Activated naive CD4-positive, alpha-beta T cell treated with anti-CD3 and anti-CD28 coated beads, Interleukin-2, amount 50 U/mL, for 72 hours (primary cell): Measurements from ENCODE around the gene TBC1D4. TPM values are rescaled to one million over a fixed set of nuclear protein-coding genes. Genes with fewer than 3 reads are reported as not detected.
A peak's percentile ranks its signal among the peaks of the same experiment; 100 is the strongest.

Source experiments
- ATAC-seq, 2 donors: fragments of 150-1000 bp; cut with Tn5 transposase; 2 replicates each; pipeline ENCODE4 v1.10.0; 2021; ENCODE audit warnings: mild to moderate bottlenecking in 2 of 2, moderate library complexity in 2 of 2
- DNase-seq, 2 donors: peaks; one replicate each; pipeline ENCODE4 v3.0.0; 2021 to 2022; ENCODE audit warnings: low spot score in 2 of 2
- H3K27ac Mint-ChIP-seq, 2 donors: one replicate each; pipeline ENCODE4 v1.8.0; 2022; ENCODE audit warnings: mild to moderate bottlenecking in 2 of 2, mixed read lengths in 2 of 2
- H3K36me3 Mint-ChIP-seq, 2 donors: one replicate each; pipeline ENCODE4 v1.8.0; 2022; ENCODE audit warnings: mixed read lengths in 2 of 2
- H3K9me3 Mint-ChIP-seq, 2 donors: one replicate each; pipeline ENCODE4 v1.8.0; 2022; ENCODE audit warnings: mixed read lengths in 2 of 2
- total RNA-seq, 2 donors: library from RNA; stranded (reverse); gene quantifications; one replicate each; pipeline ENCODE4 v1.2.3, GENCODE V29; 2022

The TBC1D4 gene, protein sequence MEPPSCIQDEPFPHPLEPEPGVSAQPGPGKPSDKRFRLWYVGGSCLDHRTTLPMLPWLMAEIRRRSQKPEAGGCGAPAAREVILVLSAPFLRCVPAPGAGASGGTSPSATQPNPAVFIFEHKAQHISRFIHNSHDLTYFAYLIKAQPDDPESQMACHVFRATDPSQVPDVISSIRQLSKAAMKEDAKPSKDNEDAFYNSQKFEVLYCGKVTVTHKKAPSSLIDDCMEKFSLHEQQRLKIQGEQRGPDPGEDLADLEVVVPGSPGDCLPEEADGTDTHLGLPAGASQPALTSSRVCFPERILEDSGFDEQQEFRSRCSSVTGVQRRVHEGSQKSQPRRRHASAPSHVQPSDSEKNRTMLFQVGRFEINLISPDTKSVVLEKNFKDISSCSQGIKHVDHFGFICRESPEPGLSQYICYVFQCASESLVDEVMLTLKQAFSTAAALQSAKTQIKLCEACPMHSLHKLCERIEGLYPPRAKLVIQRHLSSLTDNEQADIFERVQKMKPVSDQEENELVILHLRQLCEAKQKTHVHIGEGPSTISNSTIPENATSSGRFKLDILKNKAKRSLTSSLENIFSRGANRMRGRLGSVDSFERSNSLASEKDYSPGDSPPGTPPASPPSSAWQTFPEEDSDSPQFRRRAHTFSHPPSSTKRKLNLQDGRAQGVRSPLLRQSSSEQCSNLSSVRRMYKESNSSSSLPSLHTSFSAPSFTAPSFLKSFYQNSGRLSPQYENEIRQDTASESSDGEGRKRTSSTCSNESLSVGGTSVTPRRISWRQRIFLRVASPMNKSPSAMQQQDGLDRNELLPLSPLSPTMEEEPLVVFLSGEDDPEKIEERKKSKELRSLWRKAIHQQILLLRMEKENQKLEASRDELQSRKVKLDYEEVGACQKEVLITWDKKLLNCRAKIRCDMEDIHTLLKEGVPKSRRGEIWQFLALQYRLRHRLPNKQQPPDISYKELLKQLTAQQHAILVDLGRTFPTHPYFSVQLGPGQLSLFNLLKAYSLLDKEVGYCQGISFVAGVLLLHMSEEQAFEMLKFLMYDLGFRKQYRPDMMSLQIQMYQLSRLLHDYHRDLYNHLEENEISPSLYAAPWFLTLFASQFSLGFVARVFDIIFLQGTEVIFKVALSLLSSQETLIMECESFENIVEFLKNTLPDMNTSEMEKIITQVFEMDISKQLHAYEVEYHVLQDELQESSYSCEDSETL (N-terminal part only)
- total RNA-seq: 10 to 100 TPM; 29.6 to 30.5 TPM

DNA sequence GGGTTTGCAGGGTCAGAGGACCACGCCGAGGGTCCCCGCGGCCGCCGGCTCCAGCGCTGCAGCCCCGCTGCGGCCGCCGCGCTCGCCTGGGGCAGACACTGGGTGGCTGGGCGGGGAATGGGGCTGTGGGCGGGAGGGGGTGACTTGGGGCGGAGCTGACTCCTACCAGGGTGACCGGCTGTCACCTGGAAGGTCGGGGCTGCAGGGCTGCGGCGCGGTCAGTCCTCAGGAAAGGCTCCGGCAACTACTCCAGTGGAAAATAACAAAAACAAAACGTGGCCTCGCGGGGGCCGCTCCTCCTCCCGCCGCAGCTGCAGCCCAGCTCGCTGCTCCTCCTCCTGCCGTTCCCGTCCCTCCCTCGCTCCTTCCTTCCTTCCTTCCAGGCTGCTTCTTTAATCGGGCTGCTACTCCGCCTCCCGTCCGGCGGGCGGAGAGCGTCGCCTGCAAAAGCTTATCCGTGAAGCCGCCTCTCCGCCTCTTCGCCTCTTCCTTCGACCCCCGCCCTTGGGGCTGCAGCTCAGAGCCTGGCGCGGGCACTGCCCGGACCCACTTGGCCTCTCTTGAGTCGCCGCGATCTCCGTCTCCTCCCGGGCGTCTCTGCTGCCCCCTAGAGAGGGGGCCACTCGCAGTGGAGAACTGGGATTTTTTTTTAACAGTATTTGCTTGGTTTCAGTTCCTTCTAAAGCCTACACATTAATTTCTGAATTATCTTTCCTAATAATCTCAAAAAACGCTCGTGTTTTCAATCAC, at the start of gene TBC1D4:
TSS of gene TBC1D4 (minus strand) at position 100 of the 750 bp plus-strand sequence. CDS start 402 bp downstream, outside the sequence.
- Mint-ChIP-seq H3K36me3 (no peaks in the 10 kb centered on the region), H3K27ac (peak within 1 kb of the TSS in 1 of 2 donors; percentile 13), H3K9me3 (no peaks in the 10 kb centered on the region)
- ATAC-seq (peak; percentile 77 to 83), DNase-seq (peak; percentile 65)

DNA sequence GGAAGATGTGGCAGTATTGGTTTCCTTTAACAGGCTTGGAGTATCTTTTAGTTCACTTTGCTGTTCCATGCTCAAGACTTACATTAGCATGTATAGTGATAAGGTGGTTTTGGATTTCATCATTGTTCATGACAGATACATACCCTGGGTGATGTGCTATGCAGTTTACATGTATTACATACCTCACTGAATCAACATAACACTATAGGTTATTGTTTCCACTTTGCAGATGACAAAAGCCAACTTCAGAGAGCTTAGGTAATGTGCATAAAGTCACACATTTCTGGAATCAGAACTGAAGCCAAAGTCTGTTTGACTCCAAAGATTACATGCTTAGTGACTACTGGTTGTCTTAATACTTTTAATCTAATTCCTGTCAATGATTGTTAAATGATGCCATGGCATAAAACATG, 48.6 kb upstream of the TBC1D4 start:
- Mint-ChIP-seq H3K27ac (no peak overlapping the region), H3K36me3 (peaks cover 13 to 50% of the 10 kb centered on the region in 2 donors), H3K9me3 (peaks cover 0 to under 1% of the 10 kb centered on the region in 2 donors)
- no peak for DNase-seq
- ATAC-seq: peak; percentile 80 to 95

DNA sequence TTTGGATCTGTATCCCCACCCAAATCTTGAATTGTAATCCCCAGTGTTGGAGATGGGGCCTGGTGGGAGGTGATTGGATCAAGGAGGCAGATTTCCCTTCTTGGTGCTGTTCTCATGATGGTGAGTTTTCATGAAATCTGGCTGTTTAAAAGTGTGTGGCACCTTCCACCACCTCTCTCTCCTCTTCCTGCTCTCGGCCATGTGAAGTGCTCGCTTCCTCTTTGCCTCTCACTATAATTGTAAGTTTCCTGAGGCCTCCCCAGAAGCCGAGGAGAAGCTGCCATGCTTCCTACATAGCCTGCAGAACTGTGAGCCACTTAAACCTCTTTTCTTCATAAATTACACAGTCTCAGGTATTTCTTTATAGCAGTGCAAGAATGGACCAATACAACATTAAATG, 40.0 kb upstream of the TBC1D4 start:
- Mint-ChIP-seq H3K27ac (no peak overlapping the region), H3K9me3 (peaks cover 0 to 4% of the 10 kb centered on the region in 2 donors), H3K36me3 (peaks cover 5 to 15% of the 10 kb centered on the region in 2 donors)
- no peak for ATAC-seq
- no peak for DNase-seq

DNA sequence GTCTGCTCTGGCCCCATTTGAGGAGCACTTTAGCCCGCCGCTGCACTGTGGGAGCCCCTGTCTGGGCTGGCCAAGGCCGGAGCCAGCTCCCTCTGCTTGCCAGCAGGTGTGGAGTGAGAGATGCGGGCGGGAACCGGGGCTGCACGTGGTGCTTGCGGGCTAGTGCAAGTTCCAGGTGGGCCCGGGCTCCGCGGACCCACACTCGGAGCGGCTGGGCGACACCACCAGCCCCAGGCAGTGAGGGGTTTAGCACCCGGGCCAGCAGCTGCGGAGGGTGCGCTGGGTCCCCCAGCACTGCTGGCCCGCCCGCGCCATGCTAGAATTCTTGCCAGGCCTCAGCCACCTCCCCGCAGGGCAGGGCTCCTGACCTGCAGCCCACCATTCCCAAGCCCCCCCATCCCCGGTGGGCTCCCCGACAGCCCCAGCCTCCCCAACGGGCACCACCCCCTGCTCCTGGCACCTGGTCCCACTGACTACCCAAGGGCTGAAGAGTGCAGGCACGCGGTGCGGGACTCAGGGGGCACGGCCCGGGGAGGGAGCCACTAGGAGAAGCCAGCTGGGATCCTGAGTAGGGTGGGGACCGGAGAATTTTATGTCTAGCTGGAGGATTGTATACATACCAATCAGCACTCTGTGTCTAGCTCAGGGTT, 36.6 kb upstream of the TBC1D4 start:
- Mint-ChIP-seq H3K36me3 (no peaks in the 10 kb centered on the region), H3K27ac (no peak overlapping the region), H3K9me3 (peaks cover 0 to 5% of the 10 kb centered on the region in 2 donors)
- no peak for ATAC-seq
- DNase-seq: no peak

DNA sequence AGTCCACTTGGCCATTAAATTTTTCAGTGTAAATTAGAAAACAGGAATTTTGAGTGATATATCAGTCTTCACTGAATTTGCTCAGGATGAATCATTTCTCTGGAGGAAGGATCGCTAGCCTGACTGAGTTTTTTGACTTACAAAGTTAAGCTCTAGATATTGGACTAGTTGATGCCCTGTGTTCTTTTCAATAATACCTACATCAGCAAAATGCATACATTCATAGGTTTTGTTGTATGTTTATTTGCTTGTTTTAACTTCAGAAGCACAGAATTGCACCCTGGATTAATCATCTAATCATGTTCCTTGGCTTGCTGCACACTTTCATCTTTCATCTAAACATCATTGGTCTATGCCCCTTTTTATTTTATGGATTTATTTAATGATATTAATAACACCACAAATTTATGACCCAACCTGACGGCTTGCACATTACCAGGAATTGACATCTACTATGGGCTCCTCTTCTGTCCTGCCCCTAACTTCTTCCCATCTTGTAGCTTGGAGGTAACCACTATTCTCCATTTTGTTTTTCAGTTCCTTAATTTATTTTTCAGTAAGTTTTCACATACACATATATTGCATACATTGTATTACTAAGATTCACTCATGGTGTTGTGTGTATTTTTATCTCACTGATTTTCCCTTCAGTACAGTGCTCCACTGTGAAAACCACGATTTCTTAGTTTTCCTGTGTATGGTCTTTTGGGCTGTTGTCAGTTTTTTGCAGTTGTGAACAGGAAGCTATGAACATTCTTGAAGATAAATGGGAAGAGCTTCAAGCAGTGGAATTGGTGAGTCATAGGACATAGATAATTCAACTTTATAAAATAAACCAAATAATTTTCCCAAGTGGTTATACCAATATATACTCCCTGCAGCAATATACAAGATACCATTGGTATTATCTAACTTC, 32.4 kb upstream of the TBC1D4 start:
- Mint-ChIP-seq H3K9me3 (peaks cover 0 to 5% of the 10 kb centered on the region in 2 donors), H3K36me3 (no peaks in the 10 kb centered on the region), H3K27ac (no peak overlapping the region)
- ATAC-seq: no peak
- DNase-seq: no peak

DNA sequence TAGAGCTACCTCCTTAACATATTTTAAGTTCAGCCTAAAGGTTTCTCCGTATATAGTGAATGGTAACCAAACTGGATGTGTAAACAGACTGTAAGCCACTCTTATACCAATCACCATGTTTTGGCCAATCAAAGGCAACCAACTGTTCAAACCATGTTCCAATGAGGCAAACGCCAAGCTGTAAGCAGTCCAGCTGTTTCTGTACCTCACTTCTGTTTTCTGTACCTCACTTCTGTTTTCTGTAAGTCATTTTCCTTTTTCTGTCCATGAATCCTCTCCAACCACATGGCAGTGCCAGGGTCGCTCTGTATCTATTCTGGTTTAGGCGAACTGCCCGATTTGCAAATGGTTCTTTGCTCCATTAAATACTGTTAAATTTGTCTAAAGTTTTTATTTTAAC, 31.3 kb upstream of the TBC1D4 start:
- ATAC-seq (no peak), DNase-seq (no peak)
- Mint-ChIP-seq H3K36me3 (no peaks in the 10 kb centered on the region), H3K27ac (no peak overlapping the region), H3K9me3 (peaks cover 0 to 5% of the 10 kb centered on the region in 2 donors)

DNA sequence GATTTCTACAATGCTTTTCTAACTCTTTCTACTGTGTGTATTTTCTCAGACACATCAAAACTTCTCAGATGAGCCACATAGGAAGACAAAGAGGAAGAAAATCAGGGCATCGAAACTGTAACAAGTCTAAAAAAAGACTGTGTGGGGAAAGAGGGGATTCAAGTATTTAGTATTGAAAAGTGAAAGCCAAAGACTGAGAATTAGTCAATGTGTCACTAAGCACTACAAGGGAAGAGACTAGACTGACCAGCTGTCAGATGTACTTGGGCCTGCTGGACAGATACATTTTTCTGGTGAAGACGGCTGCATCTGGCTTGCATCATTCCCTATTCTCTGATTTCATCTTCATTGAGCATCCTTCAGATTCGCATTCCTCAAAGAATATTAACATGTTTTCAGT, 30.3 kb upstream of the TBC1D4 start:
- DNase-seq (no peak), ATAC-seq (no peak)
- H3K27ac Mint-ChIP-seq: no peak overlapping the region
- peaks cover 0 to 5% of the 10 kb centered on the region in 2 donors for H3K9me3 Mint-ChIP-seq
- H3K36me3 Mint-ChIP-seq: no peaks in the 10 kb centered on the region

DNA sequence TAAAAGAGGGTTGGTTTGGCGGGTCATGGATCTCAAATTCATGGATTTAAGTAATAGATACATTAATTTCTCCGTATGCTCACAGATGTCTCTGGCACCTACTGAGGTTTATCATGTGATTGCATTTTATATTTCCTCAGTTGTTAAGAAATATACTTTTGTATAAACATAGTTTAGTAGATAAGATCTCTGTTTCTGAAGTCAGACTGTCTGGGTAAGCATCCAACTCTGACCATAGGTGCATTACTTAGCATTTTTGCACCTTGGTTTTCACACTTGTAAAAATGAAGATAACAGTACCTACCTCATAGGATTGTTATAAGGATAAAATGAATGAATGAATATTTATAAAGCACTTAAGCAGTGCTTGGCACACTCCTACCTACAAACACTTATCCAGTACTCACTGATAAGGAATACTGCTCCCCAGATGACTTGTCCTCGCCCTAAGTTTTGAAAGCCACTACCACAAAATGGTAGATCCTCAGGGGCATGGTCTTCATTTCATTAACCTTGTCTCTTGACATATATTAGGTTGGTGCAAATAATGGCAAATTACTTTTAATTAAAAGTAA, 29.2 kb upstream of the TBC1D4 start:
- Mint-ChIP-seq H3K27ac (no peak overlapping the region), H3K36me3 (no peaks in the 10 kb centered on the region), H3K9me3 (peaks cover 0 to 5% of the 10 kb centered on the region in 2 donors)
- ATAC-seq: no peak
- no peak for DNase-seq

DNA sequence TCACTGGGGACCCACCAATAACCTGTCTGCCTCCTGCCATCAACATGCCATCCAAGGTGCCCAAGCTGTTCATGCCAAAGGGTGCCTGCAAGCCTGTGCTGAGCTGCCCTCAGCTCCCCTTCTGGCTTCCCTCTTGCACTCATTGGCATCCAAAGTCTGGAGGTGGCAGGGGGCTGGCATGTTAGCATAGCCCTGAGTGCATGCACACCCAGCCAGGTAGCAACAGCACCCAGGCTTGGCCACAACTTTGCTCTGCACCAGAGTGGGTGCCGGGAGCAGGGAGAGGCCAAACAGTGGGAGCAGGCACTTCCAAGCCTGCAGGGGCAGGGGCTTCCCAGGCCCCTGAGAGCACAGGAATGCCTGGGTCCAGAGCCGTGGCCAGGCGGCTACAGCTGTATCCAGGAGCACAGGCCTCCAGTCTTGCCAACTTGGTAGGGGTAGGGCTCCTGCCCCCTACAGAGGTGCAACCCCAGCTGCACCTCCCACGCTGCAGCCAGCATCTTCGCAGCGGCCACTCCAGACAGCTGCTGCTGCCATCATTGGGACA, 26.1 kb upstream of the TBC1D4 start:
- no peaks in the 10 kb centered on the region for H3K9me3 Mint-ChIP-seq
- no peaks in the 10 kb centered on the region for H3K36me3 Mint-ChIP-seq
- H3K27ac Mint-ChIP-seq: no peak overlapping the region
- no peak for ATAC-seq
- DNase-seq: no peak

DNA sequence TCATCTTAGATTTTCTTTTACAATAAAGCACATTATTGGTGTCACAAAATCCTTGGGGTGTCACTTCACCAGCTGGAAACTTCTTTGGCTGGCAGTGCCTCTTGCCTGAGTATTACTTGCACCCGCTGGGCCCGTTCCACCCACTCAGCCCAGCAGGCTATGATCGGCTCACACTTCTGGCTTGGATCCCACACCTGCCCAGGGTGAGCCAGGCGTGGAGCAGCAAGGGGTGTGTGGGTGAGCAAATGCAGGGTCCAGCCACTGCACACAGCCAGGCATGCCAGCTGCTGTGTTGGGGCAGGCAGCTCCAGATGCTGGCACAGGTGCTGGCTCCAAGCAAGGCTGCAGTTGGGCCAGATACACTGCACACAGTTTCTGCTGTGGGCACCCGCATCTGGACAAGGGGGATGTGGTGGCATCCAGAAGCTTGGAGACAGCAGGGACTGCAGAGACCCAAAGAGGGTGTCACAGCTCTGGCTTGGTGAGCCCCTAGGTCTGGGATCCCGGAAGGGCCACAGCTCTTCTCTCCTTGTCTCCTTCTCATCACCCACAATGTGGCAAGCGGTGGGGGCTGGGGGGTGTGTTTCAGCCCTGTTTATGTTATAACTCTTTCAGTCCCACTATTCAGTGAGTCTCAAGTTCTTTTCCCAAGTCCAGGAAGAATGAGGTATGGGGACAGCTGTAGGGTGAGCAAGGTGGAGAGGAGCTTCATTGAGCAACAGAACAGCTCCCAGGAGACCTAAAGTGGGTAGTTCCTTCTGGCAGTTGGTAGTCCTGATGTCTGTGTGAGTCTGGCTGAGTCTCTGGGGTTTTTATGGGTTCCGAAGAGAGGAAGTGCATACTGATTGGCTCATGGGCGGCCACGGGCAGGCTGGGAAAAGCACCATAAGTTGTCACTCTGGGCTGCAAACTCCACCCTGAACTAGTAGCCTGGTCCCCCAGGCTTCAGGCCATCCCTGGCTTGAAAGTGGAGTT, 25.3 kb upstream of the TBC1D4 start:
- H3K27ac Mint-ChIP-seq: no peak overlapping the region
- no peak for DNase-seq
- H3K36me3 Mint-ChIP-seq: no peaks in the 10 kb centered on the region
- H3K9me3 Mint-ChIP-seq: no peaks in the 10 kb centered on the region
- no peak for ATAC-seq

DNA sequence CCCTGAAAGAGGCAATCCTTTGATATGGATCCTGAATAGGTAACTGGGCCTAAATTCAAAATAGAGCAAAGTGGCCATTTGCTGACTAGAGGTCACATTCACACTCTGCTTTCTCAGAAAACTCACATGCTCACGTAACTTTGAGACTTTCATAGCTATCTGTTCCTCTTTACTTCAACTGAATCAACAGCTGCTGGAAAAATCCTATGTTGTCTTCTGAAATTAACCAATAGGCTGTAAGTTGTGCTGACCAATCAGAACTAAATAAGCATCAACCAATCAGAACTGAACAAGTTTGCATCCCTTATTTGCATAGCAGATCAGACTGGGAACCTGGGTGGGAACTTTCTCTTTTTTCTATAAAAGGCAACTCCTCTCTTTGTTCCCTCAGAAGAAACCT, 24.0 kb upstream of the TBC1D4 start:
- Mint-ChIP-seq H3K36me3 (no peaks in the 10 kb centered on the region), H3K27ac (no peak overlapping the region), H3K9me3 (no peaks in the 10 kb centered on the region)
- no peak for ATAC-seq
- no peak for DNase-seq

DNA sequence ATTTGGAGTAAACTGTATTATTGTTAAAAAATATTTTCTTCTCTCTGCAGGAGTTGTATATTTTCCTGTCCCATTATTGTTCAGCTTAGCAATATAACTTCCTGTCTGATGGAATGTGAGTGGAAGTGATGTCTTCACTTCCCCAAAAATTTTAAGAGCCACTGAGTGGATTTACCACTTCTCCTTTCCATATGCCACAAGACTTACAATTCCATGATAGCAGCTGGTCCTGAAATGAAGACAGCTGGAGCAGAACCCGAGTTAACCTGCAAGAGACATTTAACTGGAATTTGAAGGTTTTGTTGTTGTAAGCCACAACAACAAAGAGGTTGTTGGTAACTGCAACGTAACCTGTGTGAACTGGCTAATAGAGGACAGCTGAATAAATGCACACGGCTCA, 23.4 kb upstream of the TBC1D4 start:
- no peak for ATAC-seq
- no peaks in the 10 kb centered on the region for H3K36me3 Mint-ChIP-seq

DNA sequence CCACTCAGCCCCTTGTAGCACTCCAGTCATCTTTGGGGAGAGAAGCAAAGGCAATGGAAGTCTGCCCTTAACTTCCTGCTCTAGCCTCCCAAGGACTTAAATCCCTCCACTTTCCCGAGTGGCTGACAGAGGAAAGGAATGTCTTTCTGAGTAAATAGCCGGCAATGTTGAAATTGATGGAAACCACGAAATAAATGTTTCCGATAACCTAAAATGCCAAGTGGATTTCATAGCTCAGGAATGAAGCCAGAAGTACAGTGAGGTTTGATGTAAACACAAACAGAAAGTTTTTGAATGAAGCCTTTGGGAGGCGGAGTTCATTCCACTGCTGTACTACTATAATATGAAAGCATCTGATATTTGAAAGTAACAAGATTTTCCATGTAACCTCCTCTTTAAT, 14.0 kb upstream of the TBC1D4 start:
- Mint-ChIP-seq H3K9me3 (no peaks in the 10 kb centered on the region), H3K36me3 (no peaks in the 10 kb centered on the region), H3K27ac (no peak overlapping the region)
- DNase-seq (no peak), ATAC-seq (no peak)

More for the DNA sequence above, 23.4 kb upstream of the TBC1D4 start:
- no peak for DNase-seq
- no peak overlapping the region for H3K27ac Mint-ChIP-seq
- H3K9me3 Mint-ChIP-seq: no peaks in the 10 kb centered on the region
